ENCODE data around the gene ACAP3. TPM values are rescaled to one million over a fixed set of nuclear protein-coding genes. Genes with fewer than 3 reads are reported as not detected.

ACAP3 gene
- total and polyA plus RNA-seq, 2 of the 4 experiments (the other 2 are of a cell fraction) = 13.3 to 58.2 TPM

- no peak overlapping the region for H2AFZ ChIP-seq (replicated peaks; ENCODE audit: low read length, poor library complexity)
- 92% methylated on average over 29 of the region's 41 CpGs; no CpG with 5 or more reads in 1 of the 2 experiments for WGBS, 2 experiments (ENCODE audit: extremely low coverage in 2 of 2, insufficient read length in 1 of 2)
- intact Hi-C loops (cut with micrococcal nuclease) (no loop called here), in situ Hi-C loops (cut with MboI; ENCODE audit: low sequenced_read_pairs) (no loop called here), dilution Hi-C loops (cut with HindIII; ENCODE audit: low sequenced_read_pairs, unreplicated experiment) (no loop called here)
- ChIA-PET CTCF (no interaction called here), POLR2A (ENCODE audit: unreplicated experiment) (no interaction called here)
- TF ChIP-seq MXI1 (IDR thresholded peaks at IDR 0.05; ENCODE audit: borderline replicate concordance, low read depth, low read length) (no peak), USF2 (IDR thresholded peaks at IDR 0.05; ENCODE audit: low read depth, low read length) (no peak), RAD21 (IDR thresholded peaks at IDR 0.05; ENCODE audit: low read length) (no peak), BHLHE40 (IDR thresholded peaks at IDR 0.05; ENCODE audit: low read depth, low read length) (no peak), MAZ (IDR thresholded peaks at IDR 0.05; ENCODE audit: borderline replicate concordance, low read depth, low read length) (no peak), NFE2L2 (IDR thresholded peaks at IDR 0.05; ENCODE audit: low read depth, low read length) (no peak), CHD1 (IDR thresholded peaks at IDR 0.05; ENCODE audit: low read depth, low read length) (no peak), ELK1 (IDR thresholded peaks at IDR 0.05; ENCODE audit: borderline replicate concordance, low read depth, low read length) (no peak), MAFK (IDR thresholded peaks at IDR 0.05; ENCODE audit: low read depth, low read length) (no peak)
- H2BK5ac ChIP-seq (ENCODE audit: low read depth, low read length, poor library complexity, severe bottlenecking) = no peak overlapping the region
- no peaks in the 10 kb centered on the region for H3K27me3 ChIP-seq (ENCODE audit: control insufficient read depth, insufficient read depth, low read length)
- BruUV-seq (replicated peaks) = no TSS peak
- no peak overlapping the region for H4K5ac ChIP-seq (ENCODE audit: low read depth, low read length)
- no peak overlapping the region for H4K8ac ChIP-seq (ENCODE audit: low read depth in 2 of 2, low read length in 2 of 2)
- H3K27ac ChIP-seq (ENCODE audit: insufficient read depth, low read length) = no peak overlapping the region
- no peak overlapping the region for H3K18ac ChIP-seq (ENCODE audit: low read depth, low read length)
- H2AK5ac ChIP-seq (ENCODE audit: low read depth, low read length) = no peak overlapping the region
- DNase-seq (no peak), ATAC-seq (ENCODE audit: low read depth) (no peak)
- H3K23ac ChIP-seq (ENCODE audit: low read depth, low read length) = no peak overlapping the region
- no peaks in the 10 kb centered on the region for H3K9me1 ChIP-seq (ENCODE audit: insufficient read depth, low read length)
- H2BK120ac ChIP-seq (ENCODE audit: low read depth, low read length) = no peak overlapping the region
- no peak overlapping the region for H3K4me3 ChIP-seq (ENCODE audit: insufficient read depth, low read depth, low read length)
- H3K79me1 ChIP-seq (ENCODE audit: low read depth in 1 of 2, low read length in 2 of 2) = no peaks in the 10 kb centered on the region
- no peak overlapping the region for H3K56ac ChIP-seq (ENCODE audit: extremely low read depth, insufficient read depth, low read length)
- no peak overlapping the region for H2AK9ac ChIP-seq (replicated peaks; ENCODE audit: low read depth, low read length, poor library complexity)
- peaks cover 2% of the 10 kb centered on the region; the same call in 1 of the 2 replicates for H3K36me3 ChIP-seq (ENCODE audit: control insufficient read depth, insufficient read depth, low read length)
- H3K9me3 ChIP-seq (ENCODE audit: control insufficient read depth, insufficient read depth, low read length) = no peaks in the 10 kb centered on the region
- H4K20me1 ChIP-seq (ENCODE audit: insufficient read depth, low read length) = no peaks in the 10 kb centered on the region
- peaks cover 13% of the 10 kb centered on the region for H3K4me1 ChIP-seq (ENCODE audit: control insufficient read depth, insufficient read depth, low read length)
- no peak overlapping the region for H3K4me2 ChIP-seq (ENCODE audit: low read depth, low read length)
- no peak overlapping the region for H4K91ac ChIP-seq (ENCODE audit: insufficient read depth, low read depth, low read length)
- no peak overlapping the region for H3K4ac ChIP-seq (ENCODE audit: low read depth, low read length)
- H2BK15ac ChIP-seq (ENCODE audit: low read depth, low read length) = no peak overlapping the region
- H3K14ac ChIP-seq (replicated peaks; ENCODE audit: low read depth, low read length) = no peak overlapping the region
- no peak overlapping the region for H3K9ac ChIP-seq (ENCODE audit: low read depth, low read length)
- no peak overlapping the region for H2BK20ac ChIP-seq (ENCODE audit: low read depth, low read length)
Measured at GRCh38 chr1:1242461-1243265, 65.1 kb downstream of the ACAP3 start.
